Fibroblast of skin of right biceps (primary cell): ENCODE data around the gene AARS1.
A peak's percentile ranks its signal among the peaks of the same experiment; 100 is the strongest.
"Not testable (repeated sequence)": the region's sequence is repeated elsewhere in the genome, so short reads cannot be mapped to it uniquely, and the experiment has no call there.

Source experiments
- DNase-seq: peaks from one replicate; pipeline ENCODE4 v3.0.0-alpha.2; 2013

Gene AARS1

DNA sequence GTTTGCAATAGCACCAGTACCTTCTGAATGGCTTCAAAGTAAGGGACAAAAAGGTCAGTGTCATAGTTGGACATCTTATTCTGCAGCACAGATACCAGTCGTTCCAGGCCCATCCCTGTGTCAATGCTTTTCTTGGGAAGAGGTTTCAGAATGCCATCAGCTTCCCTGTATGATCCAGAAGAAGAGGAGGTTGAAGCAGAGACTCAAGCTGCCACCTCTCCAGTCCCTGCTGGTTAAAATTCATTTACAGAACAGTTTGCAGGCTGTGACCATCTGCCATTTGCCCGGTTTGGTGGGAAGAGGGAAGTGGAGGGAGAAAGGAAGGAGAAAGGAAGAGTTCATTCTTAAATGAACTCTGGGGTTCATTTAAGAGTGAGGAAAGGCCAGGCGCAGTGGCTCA, 19.1 kb downstream of the AARS1 start:
- no peak for DNase-seq

DNA sequence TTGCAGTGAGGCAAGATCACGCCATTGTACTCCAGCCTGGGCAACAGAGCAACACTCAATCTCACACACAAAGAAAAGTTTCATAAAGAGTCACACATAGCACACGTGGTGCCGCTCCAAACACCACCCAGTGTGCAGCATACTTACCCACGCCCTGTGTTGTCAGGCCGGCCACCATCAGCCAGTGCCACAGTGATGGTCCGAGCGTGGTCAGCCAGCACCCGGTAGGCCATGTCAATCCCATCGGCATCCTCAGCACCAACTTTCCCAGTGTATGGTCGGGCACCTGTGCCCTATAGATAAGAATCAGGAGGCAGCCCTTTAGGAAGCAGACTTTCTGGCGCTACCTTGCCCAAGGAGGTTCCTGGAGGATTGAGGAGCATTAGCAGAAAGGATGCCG, 19.8 kb downstream of the AARS1 start:
- DNase-seq, result no peak

DNA sequence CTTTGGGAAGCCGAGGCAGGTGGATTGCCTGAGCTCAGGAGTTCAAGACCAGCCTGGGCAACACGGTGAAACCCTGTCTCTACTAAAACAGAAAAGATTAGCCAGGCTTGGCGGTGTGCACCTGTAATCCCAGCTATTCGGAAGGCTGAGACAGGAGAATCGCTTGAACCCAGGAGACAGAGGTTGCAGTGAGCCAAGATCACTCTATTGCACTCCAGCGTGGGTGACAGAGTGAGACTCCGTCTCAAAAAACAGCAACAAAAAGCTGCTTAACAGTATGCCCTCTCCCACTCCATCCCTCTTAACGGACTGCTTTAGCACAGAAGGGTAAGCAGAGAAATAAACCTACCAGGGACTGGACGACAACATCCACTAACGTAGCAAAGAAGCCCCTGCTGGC, 21.4 kb downstream of the AARS1 start:
- DNase-seq, result not testable (repeated sequence)

DNA sequence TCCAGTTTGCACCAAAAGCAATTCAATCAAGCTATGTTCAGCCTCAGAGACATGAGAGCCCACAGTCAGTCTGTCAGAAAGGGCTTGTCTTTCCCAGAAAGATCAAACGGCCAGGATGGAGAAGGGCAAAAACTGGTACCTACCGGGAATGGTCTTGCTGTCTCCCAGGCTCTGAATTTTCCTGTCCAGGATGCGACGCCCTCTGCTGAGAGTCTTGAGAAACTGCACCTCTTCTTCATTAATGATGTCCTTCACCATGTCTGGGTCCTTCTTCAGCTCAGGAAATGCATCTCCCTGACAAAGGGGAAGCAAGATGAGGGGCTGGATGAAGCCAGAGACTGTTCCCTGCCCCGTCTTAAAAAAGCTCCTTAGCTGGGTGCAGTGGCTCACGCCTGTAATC, 21.8 kb downstream of the AARS1 start:
- DNase-seq, result peak; percentile 41

DNA sequence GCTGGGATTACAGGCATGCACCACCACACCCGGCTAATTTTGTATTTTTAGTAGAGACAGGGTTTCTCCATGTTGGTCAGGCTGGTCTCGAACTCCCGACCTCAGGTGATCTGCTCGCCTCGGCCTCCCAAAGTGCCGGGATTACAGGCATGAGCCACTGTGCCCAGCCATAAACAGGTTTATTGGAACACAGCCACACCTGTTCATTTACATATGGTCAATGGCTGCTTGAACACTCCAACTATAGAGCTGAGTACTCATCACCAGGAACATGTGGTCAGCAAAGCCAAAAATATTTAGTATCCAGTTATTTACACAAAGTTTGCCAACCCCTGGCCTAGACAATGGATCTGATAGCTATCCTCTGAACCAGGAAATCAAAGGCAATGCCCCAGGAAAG, 29.4 kb downstream of the AARS1 start:
- DNase-seq, result not testable (repeated sequence)

DNA sequence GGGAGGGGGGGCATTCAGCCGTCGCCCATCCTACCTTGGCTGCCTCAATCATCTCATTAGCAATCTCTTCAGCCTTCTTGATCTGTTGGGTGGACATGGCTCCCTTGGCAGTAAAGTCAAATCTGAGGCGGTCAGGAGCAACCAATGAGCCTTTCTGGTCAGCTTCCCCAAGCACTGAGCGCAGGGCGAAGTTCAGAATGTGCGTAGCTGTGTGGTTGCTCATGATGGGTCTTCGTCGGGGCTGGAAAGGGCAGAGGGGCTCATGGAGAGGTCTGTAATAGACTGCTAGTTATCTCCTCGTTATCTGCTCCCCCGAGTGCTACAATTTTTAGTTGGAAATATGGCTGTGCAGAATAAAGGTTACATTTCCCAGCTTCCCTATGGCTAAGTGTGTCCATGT, 30.4 kb downstream of the AARS1 start:
- DNase-seq, result no peak

DNA sequence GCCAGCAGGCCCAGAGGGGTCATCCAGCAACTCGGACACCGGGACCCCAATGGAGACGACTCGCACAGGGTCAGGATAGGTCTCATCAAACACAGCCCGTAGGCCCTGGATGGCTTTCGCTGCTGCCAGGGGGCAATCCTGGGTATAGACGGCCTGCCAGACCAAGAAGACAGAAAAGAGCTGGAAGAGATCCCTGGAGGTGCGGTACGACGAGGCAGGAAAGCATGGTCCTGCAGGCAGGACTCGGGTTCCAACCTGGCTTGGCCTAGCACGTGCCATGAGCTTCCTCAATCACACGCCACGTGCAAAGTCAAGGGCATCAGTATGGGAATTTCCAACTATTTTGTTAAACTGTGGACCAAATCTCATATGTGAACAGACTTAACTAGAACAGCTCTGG, 31.2 kb downstream of the AARS1 start:
- no peak for DNase-seq

DNA sequence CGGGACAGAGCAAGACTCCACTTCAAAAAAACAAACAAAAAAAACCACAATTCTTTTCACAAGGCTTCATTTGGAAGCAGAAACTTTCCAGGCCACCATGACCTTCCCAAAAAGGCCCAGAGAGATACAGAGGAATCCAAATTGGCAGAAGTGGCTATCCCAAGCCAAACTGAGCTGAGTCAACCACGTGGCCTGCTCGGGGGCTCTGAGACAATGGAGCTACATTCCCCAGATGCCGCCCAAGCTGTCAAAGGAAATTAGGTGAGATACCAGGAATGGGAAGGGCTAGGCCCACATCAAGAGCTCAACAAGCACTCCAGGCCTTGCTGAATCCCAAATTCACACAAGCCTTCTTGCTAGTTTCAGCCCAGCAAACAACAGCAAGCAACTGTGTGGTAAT, 31.9 kb downstream of the AARS1 start:
- DNase-seq, result no peak

DNA sequence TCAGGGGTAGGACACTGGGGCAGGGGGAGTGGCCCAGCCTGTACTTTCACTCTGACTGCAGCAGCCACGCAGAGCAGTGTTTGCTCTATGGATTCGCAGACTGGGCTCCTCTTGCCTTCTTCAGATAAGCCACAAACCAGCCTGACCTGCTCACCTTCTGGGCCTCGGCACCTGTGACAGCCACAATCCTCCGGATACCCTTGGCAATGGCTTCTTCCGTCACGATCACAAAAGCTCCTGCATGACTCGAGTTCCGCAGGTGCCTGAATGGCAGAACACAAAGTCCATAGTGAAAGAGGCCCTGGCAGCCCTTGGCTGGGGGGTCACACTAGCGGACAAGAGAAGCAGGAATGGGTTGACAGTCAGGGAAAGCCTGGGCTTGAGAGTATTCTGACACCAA, 33.7 kb downstream of the AARS1 start:
- DNase-seq, result no peak

DNA sequence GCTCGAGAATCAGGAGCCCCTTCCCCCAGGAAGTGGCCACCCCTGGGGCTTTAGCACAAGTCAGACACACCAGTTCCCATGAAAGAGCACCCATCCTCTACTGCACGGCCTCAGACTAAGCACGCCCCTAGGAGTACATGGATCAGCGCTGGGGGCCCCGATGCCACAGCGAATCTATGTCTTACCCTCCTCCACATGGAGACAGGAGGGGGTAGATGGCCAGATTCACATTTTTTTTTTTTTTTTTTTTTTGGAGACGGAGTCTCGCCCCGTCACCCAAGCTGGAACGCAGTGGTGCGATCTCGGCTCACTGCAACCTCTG, 34.4 kb downstream of the AARS1 start:
- no peak for DNase-seq

DNA sequence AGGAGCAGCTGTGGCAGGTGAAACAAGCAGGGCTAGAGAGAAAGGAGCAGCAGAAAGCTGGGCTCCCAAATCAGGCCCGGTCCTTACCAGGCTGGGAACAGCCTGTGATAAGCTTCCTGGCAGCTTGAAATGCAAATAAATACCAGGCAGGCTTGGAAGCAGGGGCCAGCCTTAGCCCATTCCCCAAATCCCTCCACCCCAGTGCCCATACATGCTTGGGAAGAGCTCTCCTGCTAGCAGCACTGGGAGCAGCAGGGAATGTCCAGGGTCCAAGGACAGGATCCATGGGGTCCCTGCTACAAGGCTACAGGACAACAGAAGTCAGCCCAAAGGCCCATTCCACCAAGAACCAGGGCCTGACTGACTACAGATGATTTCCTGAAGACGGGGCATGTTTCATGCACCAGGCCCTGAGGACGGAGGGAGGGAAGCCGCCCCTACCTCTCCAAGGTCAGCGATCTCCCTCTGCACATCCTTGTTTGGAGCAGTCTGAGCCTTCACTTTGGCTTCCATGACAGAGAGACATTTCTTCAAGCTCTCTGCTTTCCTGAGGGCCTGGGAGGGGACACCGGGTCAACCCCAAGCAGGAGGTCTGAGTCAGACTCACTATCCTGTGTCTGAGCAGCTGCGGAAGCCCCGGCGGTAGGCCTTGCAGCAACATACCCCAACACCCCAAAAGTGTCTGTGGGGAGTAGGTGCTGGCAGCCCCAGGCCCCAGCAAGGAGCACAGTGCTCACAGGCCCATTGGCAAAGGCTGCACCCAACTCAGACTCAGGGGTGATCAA, 34.9 kb downstream of the AARS1 start:
- no peak for DNase-seq

DNA sequence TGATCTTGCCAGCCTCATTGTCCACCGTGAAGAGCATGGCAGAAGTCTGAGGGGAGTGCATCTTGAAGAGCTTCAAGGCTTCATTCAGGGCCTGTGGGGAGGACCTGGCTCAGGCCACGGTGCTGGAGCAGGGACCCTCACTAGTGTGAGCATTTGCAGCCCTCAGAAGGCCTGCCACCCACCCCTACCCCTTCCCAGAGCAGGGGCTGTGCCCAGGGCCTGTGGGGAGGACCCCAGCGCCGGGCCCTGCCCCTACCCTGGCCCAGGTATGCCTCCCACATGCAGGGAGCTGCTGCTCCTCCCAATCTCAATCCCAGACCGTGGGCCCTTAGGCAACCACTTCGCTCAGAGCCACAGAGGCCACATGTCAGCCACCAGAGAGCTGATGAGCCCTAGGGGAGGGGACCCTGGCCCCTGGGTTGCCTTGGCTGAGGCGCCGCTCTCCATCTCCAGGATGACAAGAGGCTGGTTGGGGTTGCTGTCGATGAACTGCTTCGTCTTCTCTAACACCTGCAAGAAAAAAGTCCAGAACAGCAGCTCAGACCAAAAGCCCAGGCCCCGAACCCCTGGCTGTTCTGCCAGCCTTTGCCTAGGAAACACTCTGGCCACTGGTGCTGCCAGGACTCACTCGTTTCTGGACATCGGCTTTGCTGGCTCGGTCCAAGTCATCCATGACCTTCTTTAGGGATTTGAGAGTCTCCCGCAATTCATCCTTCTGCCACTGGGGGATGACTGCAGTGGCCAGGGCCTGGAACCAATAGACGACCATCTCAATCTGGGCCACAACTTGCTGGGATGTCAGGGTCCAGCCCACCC, 35.8 kb downstream of the AARS1 start:
- peak; percentile 35 for DNase-seq

DNA sequence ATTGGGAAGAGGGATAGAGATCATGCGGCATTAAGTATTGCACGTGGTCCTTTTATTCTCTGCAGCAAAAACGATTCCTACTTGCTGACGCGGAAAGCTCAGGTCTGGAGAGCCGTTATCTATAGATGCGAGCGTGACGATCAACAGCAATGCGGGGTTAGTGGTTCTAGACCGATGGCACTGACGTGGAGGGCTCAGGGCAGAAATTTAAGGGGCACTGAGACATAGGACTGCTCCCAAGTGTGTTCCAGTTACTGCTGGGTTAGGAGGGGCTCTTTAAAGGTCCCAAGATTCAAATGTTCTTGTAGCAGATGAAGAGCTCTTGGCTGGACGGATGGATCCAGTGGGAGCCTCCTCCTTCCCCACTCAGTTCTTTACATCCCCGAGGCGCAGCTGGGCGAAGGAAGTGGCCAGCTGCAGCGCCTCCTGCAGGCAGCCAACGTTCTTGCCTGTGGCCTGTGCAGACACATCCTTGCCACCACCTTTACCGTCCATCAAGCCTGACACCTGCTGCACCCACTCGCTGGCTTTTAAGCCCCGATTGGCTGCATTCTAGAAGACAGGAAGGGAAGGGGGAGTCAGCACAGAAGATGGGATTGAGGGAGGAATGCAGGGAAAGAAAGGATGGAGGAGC, 36.8 kb downstream of the AARS1 start:
- peak; percentile 14 for DNase-seq

DNA sequence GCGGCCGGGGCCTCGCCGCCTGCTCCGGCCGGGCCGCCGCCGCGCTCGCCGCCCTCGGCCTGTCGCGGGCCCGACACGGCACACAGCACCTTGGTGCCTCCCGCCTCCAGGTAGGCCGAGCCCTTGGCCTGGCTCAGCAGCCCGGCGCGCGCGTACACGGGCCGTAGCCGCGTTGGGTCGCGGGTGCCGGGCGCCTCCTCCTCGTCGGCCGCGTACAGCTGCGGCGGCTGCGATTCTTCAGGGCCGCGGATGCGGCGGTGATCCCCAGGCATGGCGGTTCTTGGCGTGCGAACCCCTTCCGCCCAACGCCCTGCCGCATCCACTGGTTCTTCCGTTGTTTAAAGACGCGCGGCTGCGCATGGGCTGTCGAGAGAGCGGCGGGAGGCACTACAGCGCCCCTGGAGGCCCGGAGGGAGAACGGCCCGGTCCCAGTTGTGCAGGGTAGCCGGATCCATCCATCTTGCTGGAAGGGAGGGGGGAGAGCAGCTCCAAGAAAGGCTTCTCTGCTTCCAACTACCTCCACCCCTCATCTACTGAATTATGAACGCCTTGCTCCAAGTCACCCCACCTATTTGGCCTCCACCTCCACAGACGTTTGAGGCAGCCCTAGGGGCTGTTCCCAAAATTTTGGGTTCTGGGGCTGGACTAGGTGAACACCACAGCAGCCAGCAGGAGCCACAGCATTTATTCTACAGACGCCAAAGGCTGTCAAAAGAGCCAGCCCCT, 37.5 kb downstream of the AARS1 start, which contains the start of gene EXOSC6:
Gene EXOSC6, minus strand, starts transcription at position 312 of the 726 bp plus-strand sequence. Its CDS starts 40 bp downstream, at position 272.
- DNase-seq, result peak; percentile 95

DNA sequence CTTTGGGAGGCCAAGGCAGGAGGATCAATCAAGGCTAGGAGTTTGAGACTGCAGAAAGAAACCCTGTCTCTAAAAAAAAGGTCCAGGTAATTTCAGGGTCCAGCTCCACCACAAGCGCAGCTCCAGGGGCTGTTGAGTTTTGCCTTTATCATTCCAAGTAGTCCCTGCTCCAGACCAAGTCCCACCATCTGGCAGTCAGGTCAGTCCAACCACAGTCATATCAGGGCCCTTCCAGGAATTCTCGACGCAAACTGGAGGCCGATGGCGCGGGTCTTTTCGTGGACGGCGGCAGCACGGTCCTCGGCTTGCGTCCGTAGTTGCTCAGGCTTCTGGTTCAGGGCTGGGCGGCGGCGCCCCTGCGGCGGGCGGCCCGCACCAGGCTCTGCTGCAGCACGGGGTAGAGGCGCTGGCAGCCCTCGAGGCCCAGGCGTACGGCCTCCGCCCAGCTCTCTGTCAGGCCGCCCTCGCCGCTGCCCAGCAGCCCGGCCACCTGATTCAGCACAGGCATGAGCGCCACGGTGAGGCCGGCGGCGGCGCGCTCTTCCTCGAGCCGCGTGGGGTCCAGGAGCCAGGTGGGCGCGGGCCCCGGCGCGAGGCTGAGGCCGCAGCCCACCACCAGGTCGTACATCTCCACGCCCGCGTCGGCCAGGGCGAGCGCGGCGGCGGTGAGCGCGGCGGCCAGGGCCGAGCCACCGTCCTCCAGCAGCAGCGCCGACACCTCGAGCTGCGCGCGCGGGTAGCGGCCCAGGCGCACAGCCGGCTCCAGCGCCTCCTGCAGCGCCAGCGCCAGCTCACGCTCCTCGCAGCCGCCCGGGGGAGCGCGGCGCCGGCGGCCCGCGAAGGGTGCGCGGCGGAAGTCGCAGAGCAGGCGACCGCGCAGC, 38.3 kb downstream of the AARS1 start:
- DNase-seq, result peak; percentile 41

DNA sequence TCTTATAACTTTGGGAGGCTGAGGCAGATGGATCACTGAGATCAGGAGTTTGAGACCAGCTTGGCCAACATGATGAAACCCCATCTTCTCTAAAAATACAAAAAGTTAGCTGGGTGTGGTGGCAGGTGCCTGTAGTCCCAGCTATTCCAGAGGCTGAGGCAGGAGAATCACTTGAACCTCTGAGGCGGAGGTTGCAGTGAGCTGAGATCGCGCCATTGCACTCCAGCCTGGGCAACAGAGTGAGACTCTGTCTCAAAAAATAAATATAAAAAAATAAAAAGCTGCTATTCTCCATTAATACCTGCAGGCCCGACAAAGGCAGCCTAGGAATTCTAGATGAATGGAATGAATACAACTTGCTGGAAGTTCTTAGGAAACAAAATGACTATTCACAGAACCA, 39.6 kb downstream of the AARS1 start:
- not testable (repeated sequence) for DNase-seq

DNA sequence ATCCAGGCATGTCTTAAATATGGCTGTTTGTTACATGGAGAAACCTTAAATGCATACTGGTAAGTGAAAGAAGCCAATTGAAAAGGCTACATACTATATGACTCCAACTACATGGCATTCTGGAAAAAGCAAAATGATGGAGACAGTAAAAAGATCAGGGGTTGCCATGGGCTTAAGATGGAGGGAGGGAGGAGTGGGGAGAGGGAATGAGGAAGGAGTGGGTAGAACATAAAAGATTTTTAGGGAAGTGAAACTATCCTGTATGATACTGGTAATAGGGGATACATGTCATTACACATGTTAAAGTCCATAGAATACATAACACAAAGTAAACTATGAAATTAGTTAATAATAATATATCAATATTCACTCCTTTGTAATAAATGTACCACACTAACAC, 50.5 kb downstream of the AARS1 start:
- not testable (repeated sequence) for DNase-seq

DNA sequence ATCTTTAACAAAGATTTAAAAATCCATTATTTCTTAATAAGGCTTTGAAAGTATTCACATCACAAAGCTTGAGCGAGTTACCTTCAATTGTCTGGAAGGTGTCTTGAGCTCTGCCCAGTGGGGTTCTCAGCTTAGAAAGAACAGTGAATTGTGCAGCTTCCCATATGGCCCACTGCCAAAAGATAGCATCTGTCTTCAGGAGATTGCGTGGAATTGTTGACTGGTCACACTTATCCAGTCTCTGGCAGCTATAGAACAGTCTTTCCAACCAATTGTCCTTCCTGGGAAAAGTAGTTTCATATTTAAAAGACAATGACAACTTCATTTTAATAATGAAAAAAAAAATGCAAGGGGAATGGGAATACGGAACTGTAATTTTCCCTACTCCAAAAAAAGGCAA, 57.5 kb downstream of the AARS1 start:
- DNase-seq, result not testable (repeated sequence)

DNA sequence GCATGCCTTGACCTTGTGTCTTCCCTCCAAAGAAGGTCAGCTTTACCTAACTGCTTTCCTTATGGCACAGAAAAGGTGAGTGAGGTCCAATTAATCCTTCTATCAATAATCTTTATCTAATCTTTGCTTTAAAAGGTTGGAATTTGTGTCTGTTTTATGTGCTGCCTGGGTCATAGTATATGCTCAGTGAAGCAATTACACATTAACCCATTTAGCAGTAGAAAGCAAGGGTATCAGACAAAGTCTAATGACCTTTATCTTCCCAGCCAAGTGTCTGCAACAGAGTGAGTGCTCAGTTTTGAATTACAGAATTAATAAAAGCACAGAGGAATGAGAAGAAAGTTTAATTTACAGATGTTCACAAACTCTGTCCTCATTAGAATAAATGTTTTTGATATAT, 63.3 kb downstream of the AARS1 start:
- not testable (repeated sequence) for DNase-seq

DNA sequence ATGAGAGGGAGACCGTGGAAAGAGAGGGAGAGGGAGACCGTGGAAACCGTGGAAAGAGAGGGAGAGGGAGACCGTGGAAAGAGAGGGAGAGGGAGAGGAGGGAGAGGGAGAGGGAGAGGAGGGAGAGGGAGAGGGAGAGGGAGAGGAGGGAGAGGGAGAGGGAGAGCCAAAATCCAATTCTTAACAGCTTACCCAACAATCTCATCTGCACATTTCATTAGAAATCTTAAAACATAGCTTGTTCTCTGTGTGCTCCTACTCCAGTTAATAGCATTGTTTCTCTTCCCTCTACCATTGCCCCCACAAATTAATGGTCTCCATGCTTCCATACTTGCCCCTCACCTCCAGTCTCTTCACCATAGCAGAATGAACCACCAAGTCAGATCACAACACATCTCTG, 63.9 kb downstream of the AARS1 start:
- not testable (repeated sequence) for DNase-seq

DNA sequence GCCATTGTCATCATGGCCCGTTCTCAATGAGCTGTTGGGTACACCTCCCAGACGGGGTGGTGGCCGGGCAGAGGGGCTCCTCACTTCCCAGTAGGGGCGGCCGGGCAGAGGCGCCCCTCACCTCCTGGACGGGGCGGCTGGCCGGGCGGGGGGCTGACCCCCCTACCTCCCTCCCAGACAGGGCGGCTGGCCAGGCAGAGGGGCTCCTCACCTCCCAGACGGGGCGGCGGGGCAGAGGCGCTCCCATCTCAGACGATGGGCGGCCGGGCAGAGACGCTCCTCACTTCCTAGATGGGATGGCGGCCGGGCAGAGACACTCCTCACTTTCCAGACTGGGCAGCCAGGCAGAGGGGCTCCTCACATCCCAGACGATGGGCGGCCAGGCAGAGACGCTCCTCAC, 64.7 kb downstream of the AARS1 start:
- not testable (repeated sequence) for DNase-seq

DNA sequence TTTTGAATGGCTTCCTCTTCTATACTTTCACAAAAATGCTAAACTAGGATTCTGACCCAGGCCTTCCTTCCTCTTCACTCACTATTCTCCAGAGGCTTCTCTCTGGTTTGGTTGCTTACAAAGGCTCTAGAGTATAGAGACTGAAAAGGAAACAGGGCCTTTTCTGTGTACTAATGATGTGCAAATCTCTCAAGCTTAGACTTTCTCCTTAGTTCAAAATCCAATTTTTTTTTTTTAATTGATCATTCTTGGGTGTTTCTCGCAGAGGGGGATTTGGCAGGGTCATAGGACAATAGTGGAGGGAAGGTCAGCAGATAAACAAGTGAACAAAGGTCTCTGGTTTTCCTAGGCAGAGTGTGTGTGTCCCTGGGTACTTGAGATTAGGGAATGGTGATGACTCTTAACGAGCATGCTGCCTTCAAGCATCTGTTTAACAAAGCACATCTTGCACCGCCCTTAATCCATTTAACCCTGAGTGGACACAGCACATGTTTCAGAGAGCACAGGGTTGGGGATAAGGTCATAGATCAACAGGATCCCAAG, 65.3 kb downstream of the AARS1 start:
- not testable (repeated sequence) for DNase-seq
